ENCODE measurements around the gene DSCAM. TPM values are rescaled to one million over a fixed set of nuclear protein-coding genes. Genes with fewer than 3 reads are reported as not detected.

DSCAM gene
- total and polyA plus RNA-seq, 2 experiments from 2014 or later, result 0.07 TPM; not detected in 1

DNA sequence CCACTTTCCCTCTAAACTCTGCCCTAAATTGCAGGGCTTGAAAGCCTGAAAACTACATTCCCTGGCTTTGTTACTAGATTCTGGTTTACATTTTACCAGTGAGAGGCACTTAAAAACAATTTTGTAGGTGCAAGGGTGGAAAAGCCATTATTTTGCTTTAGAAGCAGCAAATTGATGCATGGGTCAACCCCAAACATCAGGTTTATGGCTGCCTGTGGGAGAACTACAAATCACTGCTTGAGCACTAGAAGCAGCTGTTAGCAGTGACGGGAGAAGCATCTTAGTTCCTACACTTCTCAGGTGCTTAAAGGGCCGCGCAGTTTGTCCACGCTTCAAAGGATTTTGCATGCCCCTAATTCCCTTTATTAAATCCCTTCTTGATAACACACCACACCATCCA lies 562.5 kb downstream of the DSCAM start:
- no peak for DNase-seq (ENCODE audit: low spot score)
- H3K27me3 ChIP-seq (ENCODE audit: insufficient read depth), result no peaks in the 10 kb centered on the region
- no peaks in the 10 kb centered on the region for H3F3A ChIP-seq (replicated peaks; ENCODE audit: low read depth)
- Mint-ChIP-seq H3K4me1 (no peaks in the 10 kb centered on the region; the same call in none of the 3 replicates), H3K27ac (no peak overlapping the region), H3K27me3 (ENCODE audit: insufficient read depth, low read depth, poor library complexity) (peaks cover 8% of the 10 kb centered on the region), H3K4me3 (no peak overlapping the region), H3K9me3 (peaks cover 72% of the 10 kb centered on the region), H3K36me3 (ENCODE audit: low read depth) (peaks cover 7% of the 10 kb centered on the region)
- no peaks in the 10 kb centered on the region for H3K4me1 ChIP-seq (ENCODE audit: insufficient read depth)
- H3K27ac ChIP-seq (ENCODE audit: low read depth), result no peak overlapping the region
- H2AFZ ChIP-seq, result no peak overlapping the region
- no peaks in the 10 kb centered on the region for H3K36me3 ChIP-seq (ENCODE audit: insufficient read depth)
- no peaks in the 10 kb centered on the region for H4K20me1 ChIP-seq (replicated peaks; ENCODE audit: insufficient read depth)
- H3K79me2 ChIP-seq (replicated peaks; ENCODE audit: insufficient read depth), result no peaks in the 10 kb centered on the region
- H3K4me2 ChIP-seq, result no peak overlapping the region
- no peaks in the 10 kb centered on the region for H3K9me2 ChIP-seq (ENCODE audit: insufficient read depth)
- ATAC-seq, result no peak
- TF ChIP-seq POLR2AphosphoS5 (IDR thresholded peaks at IDR 0.05; ENCODE audit: low read depth) (no peak), STAT1 (IDR thresholded peaks at IDR 0.05; ENCODE audit: unreplicated experiment) (no peak), EZH2 (IDR thresholded peaks at IDR 0.05; ENCODE audit: low read depth, unreplicated experiment) (no peak), ZNF331 (CRISPR knock-in tag; IDR thresholded peaks at IDR 0.05; ENCODE audit: low read depth) (no peak), ZNF114 (CRISPR knock-in tag; IDR thresholded peaks at IDR 0.05) (no peak), REST (IDR thresholded peaks at IDR 0.05; ENCODE audit: unreplicated experiment) (no peak), NANOG (IDR thresholded peaks at IDR 0.05; ENCODE audit: borderline replicate concordance) (no peak), JUNB (IDR thresholded peaks at IDR 0.05; ENCODE audit: unreplicated experiment) (no peak), CTCF (conservative IDR thresholded peaks at IDR 0.05; ENCODE audit: low read depth in 2 of 2) (no peak)
- H3K4me3 ChIP-seq, result no peak overlapping the region

Measured in GM23338 (cell line).